ENCODE results near the gene PTAFR. TPM values are rescaled to one million over a fixed set of nuclear protein-coding genes. Genes with fewer than 3 reads are reported as not detected.

PTAFR gene
- total and polyA plus RNA-seq, 2 of the 8 experiments (the other 6 are each of a cell fraction or from before 2014, with no cell fraction given), result 1.2 to 4.9 TPM

- no peaks in the 10 kb centered on the region for H3K36me3 ChIP-seq (ENCODE audit: control insufficient read depth in 2 of 4, insufficient read depth in 4 of 4, low read length in 3 of 4)
- H3K23me2 ChIP-seq (ENCODE audit: low read depth, low read length), result no peaks in the 10 kb centered on the region
- no peak overlapping the region for H2BK5ac ChIP-seq (ENCODE audit: low read depth, low read length)
- 89% methylated on average over 8 of the region's 8 CpGs; no CpG with 5 or more reads in 1 of the 2 experiments for WGBS, 2 experiments (ENCODE audit: extremely low coverage in 1 of 2, insufficient coverage in 1 of 2, insufficient read length in 1 of 2, insufficient replicate concordance in 2 of 2, low coverage in 1 of 2, low lambda C conversion rate in 2 of 2, missing lambda C conversion rate in 1 of 2)
- no peak overlapping the region for H2BK20ac ChIP-seq (ENCODE audit: low read length)
- H3K4me2 ChIP-seq (ENCODE audit: insufficient read depth in 1 of 2, low read depth in 2 of 2, low read length in 2 of 2), result no peak overlapping the region
- H3K79me1 ChIP-seq (ENCODE audit: low read depth, low read length), result no peaks in the 10 kb centered on the region
- no peak for DNase-seq (ENCODE audit: low read depth in 1 of 2, low spot score in 2 of 2)
- no peak overlapping the region for H4K5ac ChIP-seq (ENCODE audit: insufficient read length, low read depth, low read length)
- no peak overlapping the region for H2AFZ ChIP-seq (ENCODE audit: low read length)
- H3K9ac ChIP-seq (replicated peaks in 1 of 4; ENCODE audit: extremely low read depth in 1 of 4, low read depth in 3 of 4, low read length in 3 of 4), result no peak overlapping the region
- no peak overlapping the region for H2AK5ac ChIP-seq (ENCODE audit: low read depth, low read length)
- H2BK15ac ChIP-seq (ENCODE audit: low read length), result no peak overlapping the region
- no peak overlapping the region for H3K4ac ChIP-seq (replicated peaks; ENCODE audit: insufficient read length, low read depth, low read length)
- no peak overlapping the region for H4K91ac ChIP-seq (replicated peaks; ENCODE audit: insufficient read length, low read length)
- no peak overlapping the region for H3K23ac ChIP-seq (ENCODE audit: insufficient read length)
- no peak overlapping the region for H4K8ac ChIP-seq (ENCODE audit: extremely low read depth, insufficient read depth, low read length)
- no peak overlapping the region for H3K27ac ChIP-seq (ENCODE audit: low read depth, low read length)
- H3K4me3 ChIP-seq (ENCODE audit: extremely low read depth in 1 of 4, insufficient read depth in 2 of 4, low read depth in 3 of 4, low read length in 4 of 4), result no peak overlapping the region
- no peaks in the 10 kb centered on the region for H3K4me1 ChIP-seq (replicated peaks in 1 of 4; ENCODE audit: control insufficient read depth in 3 of 4, insufficient read depth in 4 of 4, low read length in 3 of 4)
- POLR2A ChIA-PET (ENCODE audit: partially characterized antibody), result interaction anchor here (0.7 kb wide), 1 partner anchor 81 kb away, joined by 3 read pairs; no protein-coding TSS in a partner anchor
- TF ChIP-seq FOSL1 (IDR thresholded peaks at IDR 0.05; ENCODE audit: insufficient read depth, low read depth, low read length), result no peak
- TF ChIP-seq KDM1A (IDR thresholded peaks at IDR 0.05; ENCODE audit: borderline replicate concordance, low read length), result peak; percentile 19; the same call in 1 of the 2 replicates
- FAIRE-seq, result no peak
- H3K27me3 ChIP-seq (replicated peaks in 1 of 4; ENCODE audit: control insufficient read depth in 3 of 4, extremely low read depth in 1 of 4, insufficient read depth in 3 of 4, low read length in 3 of 4), result no peaks in the 10 kb centered on the region
- no peaks in the 10 kb centered on the region for H4K20me1 ChIP-seq (replicated peaks in 1 of 2; ENCODE audit: control insufficient read depth in 1 of 2, insufficient read depth in 2 of 2, low read length in 2 of 2)
- no peak overlapping the region for H3K14ac ChIP-seq (ENCODE audit: insufficient read length)
- no peak overlapping the region for H3K56ac ChIP-seq (replicated peaks; ENCODE audit: insufficient read length, low read depth, low read length)
- H3K18ac ChIP-seq (ENCODE audit: extremely low read depth, low read length), result no peak overlapping the region
- no peaks in the 10 kb centered on the region for H3K9me3 ChIP-seq (ENCODE audit: insufficient read depth in 2 of 2, low read depth in 1 of 2, low read length in 1 of 2)
- no peaks in the 10 kb centered on the region for H3K79me2 ChIP-seq (ENCODE audit: control insufficient read depth in 1 of 2, insufficient read depth in 2 of 2, low read length in 2 of 2)
- H2BK120ac ChIP-seq (replicated peaks; ENCODE audit: low read depth, low read length), result no peak overlapping the region
- CTCF ChIA-PET (ENCODE audit: partially characterized antibody), result interaction anchor here (0.5 to 1.1 kb wide), 4 partner anchors 20 to 495 kb away, joined by 3 to 4 read pairs (median 3); no protein-coding TSS in a partner anchor
- H2BK12ac ChIP-seq (ENCODE audit: low read depth, low read length), result no peak overlapping the region
These were observed 40.1 kb downstream of the PTAFR start for GRCh38 chr1:28136169-28136921.
